SU-DHL-6 (cell line): Measurements from ENCODE around the gene PLEKHA7.
"Not testable (repeated sequence)": the region's sequence is repeated elsewhere in the genome, so short reads cannot be mapped to it uniquely, and the experiment has no call there.

ENCODE experiments used
- H2AFZ ChIP-seq: fragments of 200-600 bp; sonication (generic); 2 replicates; pipeline ENCODE4 v1.6.1; 2014; ENCODE audit warnings: low read depth, mild to moderate bottlenecking, moderate library complexity, mixed read lengths, antibody characterized with exemption, low read length; ENCODE audit not compliant: severe bottlenecking
- H3F3A ChIP-seq: fragments of 200-600 bp; shearing (Covaris generic); 2 replicates; pipeline ENCODE4 v1.6.0; 2016; ENCODE audit warnings: antibody characterized with exemption, mild to moderate bottlenecking; ENCODE audit not compliant: insufficient read depth
- H3K27ac ChIP-seq: fragments of 200-600 bp; sonication (generic); 2 replicates; pipeline ENCODE4 v1.5.1; 2016; ENCODE audit warnings: low read depth, mild to moderate bottlenecking, low read length, moderate library complexity, mixed read lengths
- H3K27me3 ChIP-seq: fragments of 200-600 bp; sonication (generic), shearing (Covaris generic); 2 replicates; pipeline ENCODE4 v1.6.0; 2014; ENCODE audit warnings: mild to moderate bottlenecking, low read length
- H3K36me3 ChIP-seq: fragments of 200-600 bp; sonication (generic); 2 replicates; pipeline ENCODE4 v1.6.1; 2014; ENCODE audit warnings: mild to moderate bottlenecking, low read length, mixed read lengths
- H3K4me2 ChIP-seq: fragments of 300-600, 200-600 bp; shearing (Covaris generic), sonication (generic); 2 replicates; pipeline ENCODE4 v1.6.0; 2014; ENCODE audit warnings: low read length, low read depth, mild to moderate bottlenecking; ENCODE audit not compliant: poor library complexity, severe bottlenecking
- H3K4me3 ChIP-seq: fragments of 200-600 bp; sonication (generic); 2 replicates; pipeline ENCODE4 v1.5.1; 2014; ENCODE audit warnings: antibody characterized with exemption, low read length, mild to moderate bottlenecking, mixed read lengths; ENCODE audit not compliant: insufficient read depth, poor library complexity, severe bottlenecking
- H3K79me2 ChIP-seq: fragments of 200-600 bp; sonication (generic); 2 replicates; pipeline ENCODE4 v1.6.1; 2014; ENCODE audit warnings: mild to moderate bottlenecking, low read length, moderate library complexity; ENCODE audit not compliant: insufficient read depth
- H3K9ac ChIP-seq: fragments of 200-600 bp; sonication (generic); 2 replicates; pipeline ENCODE4 v1.7.0; 2014; ENCODE audit warnings: mild to moderate bottlenecking, low read length
- H3K9me2 ChIP-seq: fragments of 200-600 bp; sonication (generic); replicated peaks from 2 replicates; pipeline ENCODE4 v1.6.1; 2014; ENCODE audit warnings: low read length; ENCODE audit not compliant: insufficient read depth
- H3K9me3 ChIP-seq: fragments of 200-600 bp; sonication (generic); 2 replicates; pipeline ENCODE4 v1.6.1; 2014; ENCODE audit warnings: low read length, mixed read lengths; ENCODE audit not compliant: insufficient read depth
- H4K20me1 ChIP-seq: fragments of 200-600 bp; sonication (generic); 2 replicates; pipeline ENCODE4 v1.6.1; 2014; ENCODE audit warnings: low read depth, mild to moderate bottlenecking, antibody characterized with exemption, low read length, moderate library complexity, mixed read lengths
- CTCF ChIP-seq: fragments of 200-600 bp; sonication (generic); IDR thresholded peaks from one replicate; pipeline ENCODE4 v1.5.1; 2017; ENCODE audit warnings: antibody characterized with exemption, mild to moderate bottlenecking, low read length, moderate library complexity; ENCODE audit not compliant: insufficient read depth, poor library complexity, severe bottlenecking
- EZH2phosphoT487 ChIP-seq: fragments of 200-600 bp; sonication (generic), shearing (Covaris generic); conservative IDR thresholded peaks from 2 replicates; pipeline ENCODE4 v1.6.1; 2018; ENCODE audit warnings: mild to moderate bottlenecking, antibody characterized with exemption, low read length, moderate library complexity, mixed read lengths

The PLEKHA7 gene

GRCh38 chr11:16871368-16871767, 142.8 kb downstream of the PLEKHA7 start:
- TF ChIP-seq EZH2phosphoT487 (no peak), CTCF (no peak)
- Histone ChIP-seq H3K4me3 (no peak overlapping the region), H3K9me3 (no peaks in the 10 kb centered on the region), H3K27ac (no peak overlapping the region), H3K9me2 (no peaks in the 10 kb centered on the region), H3K27me3 (no peaks in the 10 kb centered on the region), H3K36me3 (no peaks in the 10 kb centered on the region), H3K9ac (no peak overlapping the region), H2AFZ (no peak overlapping the region), H3K79me2 (no peaks in the 10 kb centered on the region), H3F3A (no peaks in the 10 kb centered on the region), H4K20me1 (no peaks in the 10 kb centered on the region), H3K4me2 (no peak overlapping the region)

GRCh38 chr11:16867097-16867496, 147.1 kb downstream of the PLEKHA7 start:
- H3K9me3 ChIP-seq, result no peaks in the 10 kb centered on the region
- H3K4me3 ChIP-seq, result no peak overlapping the region
- no peaks in the 10 kb centered on the region for H3F3A ChIP-seq
- H3K79me2 ChIP-seq, result no peaks in the 10 kb centered on the region
- no peaks in the 10 kb centered on the region for H4K20me1 ChIP-seq
- H3K36me3 ChIP-seq, result no peaks in the 10 kb centered on the region
- no peak overlapping the region for H2AFZ ChIP-seq
- no peak overlapping the region for H3K27ac ChIP-seq
- no peaks in the 10 kb centered on the region for H3K9me2 ChIP-seq
- TF ChIP-seq EZH2phosphoT487 (no peak), CTCF (no peak)
- no peak overlapping the region for H3K4me2 ChIP-seq
- no peak overlapping the region for H3K9ac ChIP-seq
- no peaks in the 10 kb centered on the region for H3K27me3 ChIP-seq

- H3K9me3 ChIP-seq, H3K4me3 ChIP-seq, H3F3A ChIP-seq, H3K79me2 ChIP-seq, H2AFZ ChIP-seq, H3K9ac ChIP-seq, H3K27ac ChIP-seq, H3K4me2 ChIP-seq, H3K27me3 ChIP-seq, H3K9me2 ChIP-seq, H3K36me3 ChIP-seq, H4K20me1 ChIP-seq: not testable (repeated sequence)
Observed at GRCh38 chr11:16864428-16864827, 149.8 kb downstream of the PLEKHA7 start.

GRCh38 chr11:16863389-16863788, 150.8 kb downstream of the PLEKHA7 start:
- Histone ChIP-seq H3K9me2 (no peaks in the 10 kb centered on the region), H3K27me3 (no peaks in the 10 kb centered on the region), H3K4me2 (no peak overlapping the region), H3F3A (no peaks in the 10 kb centered on the region), H3K36me3 (no peaks in the 10 kb centered on the region), H3K4me3 (no peak overlapping the region), H3K27ac (no peak overlapping the region), H3K9ac (no peak overlapping the region), H2AFZ (no peak overlapping the region), H3K9me3 (no peaks in the 10 kb centered on the region), H4K20me1 (no peaks in the 10 kb centered on the region), H3K79me2 (no peaks in the 10 kb centered on the region)
- TF ChIP-seq CTCF (no peak), EZH2phosphoT487 (no peak)
